ENCODE measurements around the gene ZNF460. TPM values are rescaled to one million over a fixed set of nuclear protein-coding genes. Genes with fewer than 3 reads are reported as not detected.

The ZNF460 gene
- total RNA-seq, 1 experiment from 2014 or later: 65.9 TPM

- no peak overlapping the region for H3K56ac ChIP-seq (ENCODE audit: insufficient read length, low read depth, low read length)
- H2BK15ac ChIP-seq (ENCODE audit: low read depth, low read length): no peak overlapping the region
- no peak overlapping the region for H3K4ac ChIP-seq (ENCODE audit: low read depth, low read length)
- no peaks in the 10 kb centered on the region for H3K36me3 Mint-ChIP-seq (ENCODE audit: insufficient read depth in 1 of 3, low read depth in 3 of 3)
- H2BK120ac ChIP-seq (ENCODE audit: low read depth, low read length, poor library complexity, severe bottlenecking): no peak overlapping the region
- H3K9ac ChIP-seq (ENCODE audit: extremely low read depth, insufficient read length, low read length): no peak overlapping the region
- no peak overlapping the region for H3K4me3 Mint-ChIP-seq
- H3K18ac ChIP-seq (ENCODE audit: insufficient read length, low read depth, low read length): no peak overlapping the region
- H4K8ac ChIP-seq (replicated peaks; ENCODE audit: insufficient read length, low read depth, low read length): no peak overlapping the region
- no peak overlapping the region for H2AK5ac ChIP-seq (ENCODE audit: insufficient read length, low read length)
- H3K27ac Mint-ChIP-seq: no peak overlapping the region
- H3K27me3 ChIP-seq (ENCODE audit: insufficient read depth, low read length): no peaks in the 10 kb centered on the region
- H3K23ac ChIP-seq (ENCODE audit: insufficient read length, low read depth, low read length): no peak overlapping the region
- H2AFZ ChIP-seq (ENCODE audit: low read length): no peak overlapping the region
- no peaks in the 10 kb centered on the region for H3K79me1 ChIP-seq (ENCODE audit: insufficient read depth, low read depth, low read length, poor library complexity, severe bottlenecking)
- no peak overlapping the region for H2BK20ac ChIP-seq (ENCODE audit: low read depth, low read length, poor library complexity, severe bottlenecking)
- H3K27me3 Mint-ChIP-seq (ENCODE audit: low read depth): peaks cover 35% of the 10 kb centered on the region
- no peaks in the 10 kb centered on the region for H3K23me2 ChIP-seq (ENCODE audit: insufficient read length, low read depth, low read length, poor library complexity, severe bottlenecking)
- no peak overlapping the region for H3K14ac ChIP-seq (ENCODE audit: insufficient read depth, low read length)
- TF ChIP-seq CTCF (conservative IDR thresholded peaks at IDR 0.05): no peak
- no CpG with 5 or more reads among the region's 2 CpGs for WGBS (ENCODE audit: extremely low coverage, insufficient read length, low lambda C conversion rate)
- DNase-seq: no peak
- no peak overlapping the region for H4K91ac ChIP-seq (ENCODE audit: insufficient read length, low read depth, low read length)
- H3K9me3 Mint-ChIP-seq: no peaks in the 10 kb centered on the region; a peak in 1 of 5 replicates
- H4K20me1 ChIP-seq (ENCODE audit: control insufficient read depth, insufficient read depth, insufficient read length): no peaks in the 10 kb centered on the region
- H3K79me2 ChIP-seq (ENCODE audit: insufficient read depth, low read length): no peaks in the 10 kb centered on the region
- no peaks in the 10 kb centered on the region for H3K4me1 ChIP-seq (ENCODE audit: insufficient read depth, low read length)
- H3K4me1 Mint-ChIP-seq: peaks cover 0 to 2% of the 10 kb centered on the region in 2 experiments; a peak in 1 of 4 replicates
- H3K4me2 ChIP-seq (ENCODE audit: insufficient read depth, insufficient read length, low read length): no peak overlapping the region
- H4K5ac ChIP-seq (ENCODE audit: insufficient read length, low read depth, low read length): no peak overlapping the region
- no peak overlapping the region for H3K27ac ChIP-seq (ENCODE audit: insufficient read length, low read depth, low read length)
- H3K9me3 ChIP-seq (ENCODE audit: control insufficient read depth, low read depth, low read length): no peaks in the 10 kb centered on the region
- H3T11ph ChIP-seq (ENCODE audit: low read length): no peak overlapping the region
- H2BK12ac ChIP-seq (ENCODE audit: insufficient read length, low read depth, low read length): no peak overlapping the region
- no peak overlapping the region for H2BK5ac ChIP-seq (ENCODE audit: insufficient read length, low read length)
Measured at GRCh38 chr19:57310792-57311191, 30.5 kb downstream of the ZNF460 start.
